Neural cell (in vitro differentiated cells): ENCODE results near the gene CFDP1. TPM values are rescaled to one million over a fixed set of nuclear protein-coding genes. Genes with fewer than 3 reads are reported as not detected.

Experiments
- H2AFZ ChIP-seq: fragments of 200-600, 300-800 bp; sonication (generic), shearing (Covaris generic); 2 replicates; pipeline ENCODE4 v1.6.0; 2014; ENCODE audit warnings: low read depth, mild to moderate bottlenecking, antibody characterized with exemption, low read length, moderate library complexity
- H3F3A ChIP-seq: fragments of 200-600 bp; shearing (Covaris generic); 2 replicates; pipeline ENCODE4 v1.6.1; 2016; ENCODE audit warnings: mild to moderate bottlenecking, moderate library complexity, mixed read lengths, antibody characterized with exemption, low read length; ENCODE audit not compliant: insufficient read depth, poor library complexity, severe bottlenecking
- H3K27ac ChIP-seq: fragments of 200-600, 300-800 bp; sonication (generic), shearing (Covaris generic); 2 replicates; pipeline ENCODE4 v1.5.1; 2014; ENCODE audit warnings: mild to moderate bottlenecking, low read length, moderate library complexity
- H3K27me3 ChIP-seq: fragments of 300-800, 200-600 bp; sonication (generic), shearing (Covaris generic); 2 replicates; pipeline ENCODE4 v1.6.0; 2014; ENCODE audit warnings: mild to moderate bottlenecking, low read depth, low read length, moderate library complexity; ENCODE audit not compliant: insufficient read depth
- H3K36me3 ChIP-seq: fragments of 300-800, 200-600 bp; sonication (generic), shearing (Covaris generic); 2 replicates; pipeline ENCODE4 v1.5.1; 2014; ENCODE audit warnings: mild to moderate bottlenecking, antibody characterized with exemption, low read length, moderate library complexity; ENCODE audit not compliant: insufficient read depth
- H3K4me2 ChIP-seq: fragments of 300-800, 200-600 bp; sonication (generic), shearing (Covaris generic); 2 replicates; pipeline ENCODE4 v1.6.0; 2014; ENCODE audit warnings: mild to moderate bottlenecking, low read length
- H3K4me3 ChIP-seq: fragments of 300-800, 200-600 bp; sonication (generic), shearing (Covaris generic); 2 replicates; pipeline ENCODE4 v1.5.1; 2014; ENCODE audit warnings: mild to moderate bottlenecking, low read length, moderate library complexity
- H3K79me2 ChIP-seq: fragments of 200-600 bp; shearing (Covaris generic); replicated peaks from 2 replicates; pipeline ENCODE4 v1.6.0; 2014; ENCODE audit warnings: mild to moderate bottlenecking, low read length, moderate library complexity; ENCODE audit not compliant: insufficient read depth
- H3K9ac ChIP-seq: fragments of 300-800, 200-600 bp; sonication (generic), shearing (Covaris generic); 2 replicates; pipeline ENCODE4 v1.6.1; 2016; ENCODE audit warnings: mild to moderate bottlenecking, low read length, mixed read lengths
- H3K9me2 ChIP-seq: fragments of 200-600 bp; shearing (Covaris generic); 2 replicates; pipeline ENCODE4 v1.6.1; 2016; ENCODE audit warnings: mild to moderate bottlenecking, low read length, mixed read lengths; ENCODE audit not compliant: insufficient read depth
- H3K9me3 ChIP-seq: fragments of 200-600, 300-800 bp; sonication (generic), shearing (Covaris generic); 2 replicates; pipeline ENCODE4 v1.6.1; 2016; ENCODE audit warnings: mild to moderate bottlenecking, mixed run types, low read length, moderate library complexity, mixed read lengths
- H4K20me1 ChIP-seq: fragments of 200-600 bp; shearing (Covaris generic); 2 replicates; pipeline ENCODE4 v1.6.1; 2016; ENCODE audit warnings: mild to moderate bottlenecking, mixed run types; ENCODE audit not compliant: insufficient read depth
- EP300 ChIP-seq: fragments of 450-650 bp; conservative IDR thresholded peaks from 2 replicates; pipeline ENCODE4 v1.6.1; 2014; ENCODE audit warnings: antibody characterized with exemption, mild to moderate bottlenecking, moderate library complexity; ENCODE audit not compliant: poor library complexity, severe bottlenecking
- EZH2 ChIP-seq: fragments of 200-600, 300-800 bp; shearing (Covaris generic), sonication (generic); IDR thresholded peaks from 2 replicates; pipeline ENCODE4 v1.6.1; 2014; ENCODE audit warnings: antibody characterized with exemption, low read length, borderline replicate concordance, mild to moderate bottlenecking; ENCODE audit not compliant: insufficient read depth, poor library complexity, severe bottlenecking
- MXI1 ChIP-seq: fragments of 450-650 bp; conservative IDR thresholded peaks from 2 replicates; pipeline ENCODE4 v1.6.1; 2014; ENCODE audit warnings: antibody characterized with exemption, mild to moderate bottlenecking; ENCODE audit not compliant: poor library complexity, severe bottlenecking
- POLR2AphosphoS5 ChIP-seq: IDR thresholded peaks from 2 replicates; pipeline ENCODE4 v1.6.1; 2012
- RAD21 ChIP-seq: fragments of 450-650 bp; conservative IDR thresholded peaks from 2 replicates; pipeline ENCODE4 v1.6.1; 2014; ENCODE audit warnings: antibody characterized with exemption, mild to moderate bottlenecking, moderate library complexity
- SMC3 ChIP-seq: fragments of 450-650 bp; conservative IDR thresholded peaks from 2 replicates; pipeline ENCODE4 v1.6.1; 2014; ENCODE audit warnings: antibody characterized with exemption, mild to moderate bottlenecking, moderate library complexity; ENCODE audit not compliant: poor library complexity
- TAF1 ChIP-seq: IDR thresholded peaks from 2 replicates; pipeline ENCODE4 v1.6.1; 2012; ENCODE audit warnings: low read depth
- polyA plus RNA-seq: library from polyadenylated mRNA; depleted of rRNA; stranded (reverse); fragments of >200 nt; gene quantifications from 2 replicates; pipeline ENCODE4 v1.2.3, GENCODE V29; 2014
- TF ChIP-seq, protein P1 (sequence below): IDR thresholded peaks from 2 replicates; pipeline ENCODE4 v1.6.1; 2012; ENCODE audit warnings: borderline replicate concordance
- TF ChIP-seq, protein P2 (sequence below): fragments of 450-650 bp; IDR thresholded peaks from 2 replicates; pipeline ENCODE4 v1.5.1; 2014; ENCODE audit warnings: antibody characterized with exemption, mild to moderate bottlenecking, moderate library complexity; ENCODE audit not compliant: poor library complexity, severe bottlenecking

CFDP1 gene
- polyA plus RNA-seq, 1 donor from 2014 or later = 201 TPM

GRCh38 chr16:75315539-75316306 is 117.6 kb downstream of the CFDP1 start:
- H3K9me3 ChIP-seq = no peaks in the 10 kb centered on the region
- no peak overlapping the region for H3K4me3 ChIP-seq
- H3K79me2 ChIP-seq = no peaks in the 10 kb centered on the region
- H3K9ac ChIP-seq = no peak overlapping the region
- no peak overlapping the region for H3K27ac ChIP-seq
- H3K9me2 ChIP-seq = no peaks in the 10 kb centered on the region
- TF ChIP-seq RAD21 (no peak), TAF1 (no peak), EZH2 (no peak), SMC3 (no peak), POLR2AphosphoS5 (no peak), MXI1 (no peak), EP300 (no peak)
- TF ChIP-seq, protein P1, sequence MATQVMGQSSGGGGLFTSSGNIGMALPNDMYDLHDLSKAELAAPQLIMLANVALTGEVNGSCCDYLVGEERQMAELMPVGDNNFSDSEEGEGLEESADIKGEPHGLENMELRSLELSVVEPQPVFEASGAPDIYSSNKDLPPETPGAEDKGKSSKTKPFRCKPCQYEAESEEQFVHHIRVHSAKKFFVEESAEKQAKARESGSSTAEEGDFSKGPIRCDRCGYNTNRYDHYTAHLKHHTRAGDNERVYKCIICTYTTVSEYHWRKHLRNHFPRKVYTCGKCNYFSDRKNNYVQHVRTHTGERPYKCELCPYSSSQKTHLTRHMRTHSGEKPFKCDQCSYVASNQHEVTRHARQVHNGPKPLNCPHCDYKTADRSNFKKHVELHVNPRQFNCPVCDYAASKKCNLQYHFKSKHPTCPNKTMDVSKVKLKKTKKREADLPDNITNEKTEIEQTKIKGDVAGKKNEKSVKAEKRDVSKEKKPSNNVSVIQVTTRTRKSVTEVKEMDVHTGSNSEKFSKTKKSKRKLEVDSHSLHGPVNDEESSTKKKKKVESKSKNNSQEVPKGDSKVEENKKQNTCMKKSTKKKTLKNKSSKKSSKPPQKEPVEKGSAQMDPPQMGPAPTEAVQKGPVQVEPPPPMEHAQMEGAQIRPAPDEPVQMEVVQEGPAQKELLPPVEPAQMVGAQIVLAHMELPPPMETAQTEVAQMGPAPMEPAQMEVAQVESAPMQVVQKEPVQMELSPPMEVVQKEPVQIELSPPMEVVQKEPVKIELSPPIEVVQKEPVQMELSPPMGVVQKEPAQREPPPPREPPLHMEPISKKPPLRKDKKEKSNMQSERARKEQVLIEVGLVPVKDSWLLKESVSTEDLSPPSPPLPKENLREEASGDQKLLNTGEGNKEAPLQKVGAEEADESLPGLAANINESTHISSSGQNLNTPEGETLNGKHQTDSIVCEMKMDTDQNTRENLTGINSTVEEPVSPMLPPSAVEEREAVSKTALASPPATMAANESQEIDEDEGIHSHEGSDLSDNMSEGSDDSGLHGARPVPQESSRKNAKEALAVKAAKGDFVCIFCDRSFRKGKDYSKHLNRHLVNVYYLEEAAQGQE = no peak
- TF ChIP-seq, protein P2, sequence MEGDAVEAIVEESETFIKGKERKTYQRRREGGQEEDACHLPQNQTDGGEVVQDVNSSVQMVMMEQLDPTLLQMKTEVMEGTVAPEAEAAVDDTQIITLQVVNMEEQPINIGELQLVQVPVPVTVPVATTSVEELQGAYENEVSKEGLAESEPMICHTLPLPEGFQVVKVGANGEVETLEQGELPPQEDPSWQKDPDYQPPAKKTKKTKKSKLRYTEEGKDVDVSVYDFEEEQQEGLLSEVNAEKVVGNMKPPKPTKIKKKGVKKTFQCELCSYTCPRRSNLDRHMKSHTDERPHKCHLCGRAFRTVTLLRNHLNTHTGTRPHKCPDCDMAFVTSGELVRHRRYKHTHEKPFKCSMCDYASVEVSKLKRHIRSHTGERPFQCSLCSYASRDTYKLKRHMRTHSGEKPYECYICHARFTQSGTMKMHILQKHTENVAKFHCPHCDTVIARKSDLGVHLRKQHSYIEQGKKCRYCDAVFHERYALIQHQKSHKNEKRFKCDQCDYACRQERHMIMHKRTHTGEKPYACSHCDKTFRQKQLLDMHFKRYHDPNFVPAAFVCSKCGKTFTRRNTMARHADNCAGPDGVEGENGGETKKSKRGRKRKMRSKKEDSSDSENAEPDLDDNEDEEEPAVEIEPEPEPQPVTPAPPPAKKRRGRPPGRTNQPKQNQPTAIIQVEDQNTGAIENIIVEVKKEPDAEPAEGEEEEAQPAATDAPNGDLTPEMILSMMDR = no peak
- no peak overlapping the region for H3K4me2 ChIP-seq
- H3K36me3 ChIP-seq = no peaks in the 10 kb centered on the region
- no peaks in the 10 kb centered on the region for H3F3A ChIP-seq
- H4K20me1 ChIP-seq = no peaks in the 10 kb centered on the region
- no peak overlapping the region for H2AFZ ChIP-seq
- H3K27me3 ChIP-seq = no peaks in the 10 kb centered on the region

- Histone ChIP-seq H3K36me3 (no peaks in the 10 kb centered on the region), H3K4me2 (no peak overlapping the region), H3K4me3 (no peak overlapping the region), H3F3A (no peaks in the 10 kb centered on the region), H2AFZ (no peak overlapping the region), H3K27me3 (no peaks in the 10 kb centered on the region), H3K79me2 (no peaks in the 10 kb centered on the region), H3K9me2 (no peaks in the 10 kb centered on the region), H3K9ac (no peak overlapping the region), H3K27ac (no peak overlapping the region), H3K9me3 (no peaks in the 10 kb centered on the region), H4K20me1 (no peaks in the 10 kb centered on the region)
- TF ChIP-seq EP300 = no peak
- no peak for TF ChIP-seq MXI1
- TF ChIP-seq, protein P1 = no peak
- no peak for TF ChIP-seq POLR2AphosphoS5
- TF ChIP-seq, protein P2 = no peak
- TF ChIP-seq TAF1 = no peak
- TF ChIP-seq SMC3 = no peak
- TF ChIP-seq EZH2 = no peak
- TF ChIP-seq RAD21 = no peak
These were observed 120.4 kb downstream of the CFDP1 start for GRCh38 chr16:75312875-75313274.
